BJ (cell line): ENCODE results near the gene PLPP3. TPM values are rescaled to one million over a fixed set of nuclear protein-coding genes. Genes with fewer than 3 reads are reported as not detected.

Experiments
- CTCF ChIA-PET: fragments of 350-600 bp; formaldehyde crosslinking; extraction: SDS; loops from one replicate; lab custom pipeline; 2021; ENCODE audit warnings: antibody characterized with exemption, inconsistent platforms; lab: Yijun Ruan, JAX
- POLR2A ChIA-PET: fragments of 300-600 bp; sonication (Branson Sonifier 250); formaldehyde crosslinking; extraction: SDS; loops from one replicate; lab custom pipeline; 2021; ENCODE audit warnings: antibody characterized with exemption; lab: Charles Lee
- DNase-seq: peaks from one replicate; pipeline ENCODE4 v3.0.0-alpha.2; 2011; ENCODE audit warnings: low read depth
- H3K27me3 ChIP-seq: 2 replicates; pipeline ENCODE4 v1.6.0; 2011; ENCODE audit warnings: low read length; ENCODE audit not compliant: control insufficient read depth, insufficient read depth
- H3K36me3 ChIP-seq: 2 replicates; pipeline ENCODE4 v1.5.1; 2011; ENCODE audit warnings: low read length; ENCODE audit not compliant: control insufficient read depth, insufficient read depth
- H3K4me3 ChIP-seq: 2 replicates; pipeline ENCODE4 v1.5.1; 2011; ENCODE audit warnings: low read depth, mild to moderate bottlenecking, control low read depth, low read length
- polyA minus RNA-seq: library from RNA; depleted of rRNA, polyadenylated mRNA; stranded (reverse); fragments of >200 nt; gene quantifications from 2 replicates; pipeline ENCODE4 v1.2.3, GENCODE V29; 2011; rRNA and poly(A)+ RNA removed
- polyA plus RNA-seq: library from polyadenylated mRNA; depleted of rRNA; stranded (reverse); fragments of >200 nt; gene quantifications from 2 replicates; pipeline ENCODE4 v1.2.3, GENCODE V29; 2011; rRNA removed
- TF ChIP-seq, protein P1 (sequence below): IDR thresholded peaks from 2 replicates; pipeline ENCODE4 v1.5.1; 2011; ENCODE audit warnings: low read depth, mild to moderate bottlenecking, control low read depth, inconsistent platforms, low read length, moderate library complexity; ENCODE audit not compliant: insufficient read depth

Gene PLPP3
- polyA plus RNA-seq: 49.7 and 55.4 TPM in 2 replicates
- 30.1 and 31.6 TPM in 2 replicates for polyA minus RNA-seq

- ChIA-PET POLR2A (interaction anchor here (0.7 kb wide), 1 partner anchor 508 kb away, joined by 4 read pairs; no protein-coding TSS in a partner anchor), CTCF (interaction anchor here (0.5 to 1.8 kb wide), 11 partner anchors 16 to 1295 kb away, joined by 3 to 8 read pairs (median 3); no protein-coding TSS in a partner anchor)
These were observed at the start of gene PLPP3 for GRCh38 chr1:56578963-56579875. TSS of gene PLPP3 (minus strand) at chr1:56579563. CDS start at chr1:56579016, 547 bp downstream.

GRCh38 chr1:56627636-56628039 is 48.3 kb upstream of the PLPP3 start:
- POLR2A ChIA-PET: no interaction called here
- no peaks in the 10 kb centered on the region for H3K27me3 ChIP-seq
- H3K4me3 ChIP-seq: no peak overlapping the region
- TF ChIP-seq, protein P1, sequence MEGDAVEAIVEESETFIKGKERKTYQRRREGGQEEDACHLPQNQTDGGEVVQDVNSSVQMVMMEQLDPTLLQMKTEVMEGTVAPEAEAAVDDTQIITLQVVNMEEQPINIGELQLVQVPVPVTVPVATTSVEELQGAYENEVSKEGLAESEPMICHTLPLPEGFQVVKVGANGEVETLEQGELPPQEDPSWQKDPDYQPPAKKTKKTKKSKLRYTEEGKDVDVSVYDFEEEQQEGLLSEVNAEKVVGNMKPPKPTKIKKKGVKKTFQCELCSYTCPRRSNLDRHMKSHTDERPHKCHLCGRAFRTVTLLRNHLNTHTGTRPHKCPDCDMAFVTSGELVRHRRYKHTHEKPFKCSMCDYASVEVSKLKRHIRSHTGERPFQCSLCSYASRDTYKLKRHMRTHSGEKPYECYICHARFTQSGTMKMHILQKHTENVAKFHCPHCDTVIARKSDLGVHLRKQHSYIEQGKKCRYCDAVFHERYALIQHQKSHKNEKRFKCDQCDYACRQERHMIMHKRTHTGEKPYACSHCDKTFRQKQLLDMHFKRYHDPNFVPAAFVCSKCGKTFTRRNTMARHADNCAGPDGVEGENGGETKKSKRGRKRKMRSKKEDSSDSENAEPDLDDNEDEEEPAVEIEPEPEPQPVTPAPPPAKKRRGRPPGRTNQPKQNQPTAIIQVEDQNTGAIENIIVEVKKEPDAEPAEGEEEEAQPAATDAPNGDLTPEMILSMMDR: no peak
- CTCF ChIA-PET: no interaction called here
- no peak for DNase-seq
- no peaks in the 10 kb centered on the region for H3K36me3 ChIP-seq

More at GRCh38 chr1:56578963-56579875, at the start of gene PLPP3:
- H3K36me3 ChIP-seq: no peaks in the 10 kb centered on the region
- H3K27me3 ChIP-seq: no peaks in the 10 kb centered on the region
- TF ChIP-seq, protein P1: peak; percentile 56
- peak; percentile 87 for DNase-seq
- H3K4me3 ChIP-seq: peak within 1 kb of the TSS; percentile 88

DNA sequence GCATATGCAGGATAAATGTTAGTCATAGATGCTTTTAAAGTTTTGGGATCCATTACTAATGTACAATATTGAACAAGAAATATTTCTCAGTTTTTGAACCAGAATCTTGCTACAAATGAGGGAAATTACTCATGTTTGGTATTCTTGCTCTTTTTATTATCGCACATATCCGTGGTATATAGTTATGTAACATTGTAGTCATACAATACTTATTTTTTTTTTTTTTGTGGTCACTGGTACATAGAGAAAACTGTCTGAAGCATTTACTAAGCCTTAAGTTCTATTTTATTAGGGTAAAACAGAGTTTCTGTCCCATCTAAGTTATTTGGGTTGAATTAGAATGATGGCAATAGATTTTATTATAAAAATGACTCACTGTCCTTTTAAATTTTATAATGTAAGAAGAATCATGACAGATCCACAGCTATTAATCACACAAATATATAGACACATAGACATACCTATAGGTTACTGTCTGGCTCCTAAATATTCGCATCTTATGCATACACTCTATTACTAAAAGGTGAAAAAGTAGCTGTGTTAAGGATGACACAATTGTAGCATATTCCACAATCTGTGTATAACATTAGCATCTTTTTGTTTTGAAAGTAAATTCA is 47.8 kb upstream of the PLPP3 start:
- no peak for DNase-seq
- ChIA-PET POLR2A (no interaction called here), CTCF (no interaction called here)
- Histone ChIP-seq H3K36me3 (no peaks in the 10 kb centered on the region), H3K4me3 (no peak overlapping the region), H3K27me3 (no peaks in the 10 kb centered on the region)
- TF ChIP-seq, protein P1: no peak

- Histone ChIP-seq H3K36me3 (no peaks in the 10 kb centered on the region), H3K4me3 (no peak overlapping the region), H3K27me3 (no peaks in the 10 kb centered on the region)
- peak; percentile 46 for DNase-seq
- TF ChIP-seq, protein P1: no peak
- ChIA-PET CTCF (no interaction called here), POLR2A (interaction anchor here (0.6 kb wide), 2 partner anchors 51 to 855 kb away, joined by 3 read pairs; no protein-coding TSS in a partner anchor)
These were observed 47.2 kb upstream of the PLPP3 start for GRCh38 chr1:56626546-56626945.
